ENCODE data around the gene VPS26B.

Gene VPS26B

DNA sequence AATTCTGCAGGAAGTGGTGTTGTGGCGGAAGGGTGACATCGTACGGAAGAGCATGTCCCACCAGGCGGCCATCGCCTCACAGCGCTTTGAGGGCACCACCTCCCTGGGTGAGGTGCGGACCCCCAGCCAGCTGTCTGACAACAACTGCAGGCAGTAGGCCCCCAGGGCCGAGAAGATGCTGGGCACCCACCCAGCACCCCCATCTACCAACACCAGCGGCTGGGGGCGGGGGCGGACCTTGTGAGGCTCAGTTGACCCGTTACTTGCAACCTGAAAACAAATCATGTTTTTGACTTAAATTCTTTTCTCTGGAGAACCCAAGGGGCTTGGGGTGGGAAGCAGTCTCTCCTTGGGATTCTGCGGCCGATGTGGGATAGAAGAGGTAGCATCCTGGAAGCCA lies 21.0 kb downstream of the VPS26B start:
- TF ChIP-seq EGR1 (IDR thresholded peaks at IDR 0.05) (no peak), TAF1 (IDR thresholded peaks at IDR 0.05; ENCODE audit: low read depth) (no peak), YY1 (IDR thresholded peaks at IDR 0.05; ENCODE audit: low read depth) (no peak), NFIC (IDR thresholded peaks at IDR 0.05) (no peak), ZBTB7A (IDR thresholded peaks at IDR 0.05; ENCODE audit: low read depth) (no peak), RAD21 (IDR thresholded peaks at IDR 0.05; ENCODE audit: low read depth) (no peak), CREB1 (IDR thresholded peaks at IDR 0.05; ENCODE audit: low read depth) (no peak), TCF12 (IDR thresholded peaks at IDR 0.05; ENCODE audit: low read depth) (no peak), CEBPB (IDR thresholded peaks at IDR 0.05) (no peak), EP300 (IDR thresholded peaks at IDR 0.05; ENCODE audit: borderline replicate concordance) (no peak), FOXM1 (IDR thresholded peaks at IDR 0.05; ENCODE audit: borderline replicate concordance, low read depth) (no peak), TEAD4 (IDR thresholded peaks at IDR 0.05) (no peak)
- TF ChIP-seq, protein P1, sequence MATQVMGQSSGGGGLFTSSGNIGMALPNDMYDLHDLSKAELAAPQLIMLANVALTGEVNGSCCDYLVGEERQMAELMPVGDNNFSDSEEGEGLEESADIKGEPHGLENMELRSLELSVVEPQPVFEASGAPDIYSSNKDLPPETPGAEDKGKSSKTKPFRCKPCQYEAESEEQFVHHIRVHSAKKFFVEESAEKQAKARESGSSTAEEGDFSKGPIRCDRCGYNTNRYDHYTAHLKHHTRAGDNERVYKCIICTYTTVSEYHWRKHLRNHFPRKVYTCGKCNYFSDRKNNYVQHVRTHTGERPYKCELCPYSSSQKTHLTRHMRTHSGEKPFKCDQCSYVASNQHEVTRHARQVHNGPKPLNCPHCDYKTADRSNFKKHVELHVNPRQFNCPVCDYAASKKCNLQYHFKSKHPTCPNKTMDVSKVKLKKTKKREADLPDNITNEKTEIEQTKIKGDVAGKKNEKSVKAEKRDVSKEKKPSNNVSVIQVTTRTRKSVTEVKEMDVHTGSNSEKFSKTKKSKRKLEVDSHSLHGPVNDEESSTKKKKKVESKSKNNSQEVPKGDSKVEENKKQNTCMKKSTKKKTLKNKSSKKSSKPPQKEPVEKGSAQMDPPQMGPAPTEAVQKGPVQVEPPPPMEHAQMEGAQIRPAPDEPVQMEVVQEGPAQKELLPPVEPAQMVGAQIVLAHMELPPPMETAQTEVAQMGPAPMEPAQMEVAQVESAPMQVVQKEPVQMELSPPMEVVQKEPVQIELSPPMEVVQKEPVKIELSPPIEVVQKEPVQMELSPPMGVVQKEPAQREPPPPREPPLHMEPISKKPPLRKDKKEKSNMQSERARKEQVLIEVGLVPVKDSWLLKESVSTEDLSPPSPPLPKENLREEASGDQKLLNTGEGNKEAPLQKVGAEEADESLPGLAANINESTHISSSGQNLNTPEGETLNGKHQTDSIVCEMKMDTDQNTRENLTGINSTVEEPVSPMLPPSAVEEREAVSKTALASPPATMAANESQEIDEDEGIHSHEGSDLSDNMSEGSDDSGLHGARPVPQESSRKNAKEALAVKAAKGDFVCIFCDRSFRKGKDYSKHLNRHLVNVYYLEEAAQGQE (IDR thresholded peaks at IDR 0.05; ENCODE audit: low read depth), result no peak
- TF ChIP-seq, protein P2, sequence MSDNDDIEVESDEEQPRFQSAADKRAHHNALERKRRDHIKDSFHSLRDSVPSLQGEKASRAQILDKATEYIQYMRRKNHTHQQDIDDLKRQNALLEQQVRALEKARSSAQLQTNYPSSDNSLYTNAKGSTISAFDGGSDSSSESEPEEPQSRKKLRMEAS (IDR thresholded peaks at IDR 0.05), result no peak
- TF ChIP-seq, protein P3, sequence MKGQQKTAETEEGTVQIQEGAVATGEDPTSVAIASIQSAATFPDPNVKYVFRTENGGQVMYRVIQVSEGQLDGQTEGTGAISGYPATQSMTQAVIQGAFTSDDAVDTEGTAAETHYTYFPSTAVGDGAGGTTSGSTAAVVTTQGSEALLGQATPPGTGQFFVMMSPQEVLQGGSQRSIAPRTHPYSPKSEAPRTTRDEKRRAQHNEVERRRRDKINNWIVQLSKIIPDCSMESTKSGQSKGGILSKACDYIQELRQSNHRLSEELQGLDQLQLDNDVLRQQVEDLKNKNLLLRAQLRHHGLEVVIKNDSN (IDR thresholded peaks at IDR 0.05), result no peak

DNA sequence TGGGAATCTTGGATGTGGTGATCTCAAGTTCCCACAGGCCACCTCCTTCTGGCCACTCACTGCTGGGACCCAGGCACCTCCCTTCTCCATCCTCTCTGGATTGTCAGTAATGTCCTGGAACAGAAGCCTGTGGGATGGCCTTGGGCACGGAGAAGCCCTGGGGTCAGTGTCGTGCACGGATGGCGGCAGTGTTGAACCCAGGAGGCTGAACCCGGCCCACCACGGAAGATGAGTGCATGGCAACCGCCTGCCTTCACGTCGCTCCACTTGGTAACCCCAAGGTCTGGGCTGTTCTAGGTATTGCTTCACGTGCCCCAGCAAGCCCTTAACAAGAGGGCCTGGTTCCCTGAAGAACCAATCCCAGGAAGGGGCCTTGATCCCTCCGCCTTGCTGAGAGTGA lies 21.6 kb downstream of the VPS26B start:
- TF ChIP-seq YY1 (IDR thresholded peaks at IDR 0.05; ENCODE audit: low read depth) (no peak), CEBPB (IDR thresholded peaks at IDR 0.05) (no peak), NFIC (IDR thresholded peaks at IDR 0.05) (no peak), FOXM1 (IDR thresholded peaks at IDR 0.05; ENCODE audit: borderline replicate concordance, low read depth) (no peak), CREB1 (IDR thresholded peaks at IDR 0.05; ENCODE audit: low read depth) (no peak), ZBTB7A (IDR thresholded peaks at IDR 0.05; ENCODE audit: low read depth) (no peak), TAF1 (IDR thresholded peaks at IDR 0.05; ENCODE audit: low read depth) (no peak), TEAD4 (IDR thresholded peaks at IDR 0.05) (no peak), TCF12 (IDR thresholded peaks at IDR 0.05; ENCODE audit: low read depth) (no peak), EGR1 (IDR thresholded peaks at IDR 0.05) (no peak)
- TF ChIP-seq, protein P2 (IDR thresholded peaks at IDR 0.05), result no peak
- TF ChIP-seq, protein P3 (IDR thresholded peaks at IDR 0.05), result no peak

DNA sequence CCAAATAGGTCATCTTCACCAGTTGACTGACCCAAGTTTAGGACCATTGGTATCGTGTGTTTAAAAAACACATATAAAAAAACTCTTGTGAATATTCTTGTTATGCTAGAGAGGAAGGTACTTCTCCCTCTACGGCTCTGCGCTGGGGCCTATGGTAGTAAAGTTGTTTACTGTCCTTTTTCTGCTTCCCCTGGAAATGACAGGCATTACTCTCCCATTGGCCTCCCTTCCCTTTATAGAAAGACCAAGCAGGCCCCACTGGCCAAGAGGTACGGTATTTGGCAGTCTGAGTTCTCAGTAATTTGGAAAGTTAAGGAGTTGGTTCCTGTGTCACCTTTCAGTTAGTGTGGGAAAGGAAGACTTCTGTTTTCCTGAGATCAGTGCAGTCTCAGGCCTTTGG lies 22.2 kb downstream of the VPS26B start:
- TF ChIP-seq, protein P1 (IDR thresholded peaks at IDR 0.05; ENCODE audit: low read depth), result no peak
- TF ChIP-seq NFIC (IDR thresholded peaks at IDR 0.05) (no peak), CEBPB (IDR thresholded peaks at IDR 0.05) (no peak), TEAD4 (IDR thresholded peaks at IDR 0.05) (no peak), ZBTB7A (IDR thresholded peaks at IDR 0.05; ENCODE audit: low read depth) (no peak), TCF12 (IDR thresholded peaks at IDR 0.05; ENCODE audit: low read depth) (no peak), CREB1 (IDR thresholded peaks at IDR 0.05; ENCODE audit: low read depth) (no peak), FOXM1 (IDR thresholded peaks at IDR 0.05; ENCODE audit: borderline replicate concordance, low read depth) (no peak)
- TF ChIP-seq, protein P3 (IDR thresholded peaks at IDR 0.05), result no peak

DNA sequence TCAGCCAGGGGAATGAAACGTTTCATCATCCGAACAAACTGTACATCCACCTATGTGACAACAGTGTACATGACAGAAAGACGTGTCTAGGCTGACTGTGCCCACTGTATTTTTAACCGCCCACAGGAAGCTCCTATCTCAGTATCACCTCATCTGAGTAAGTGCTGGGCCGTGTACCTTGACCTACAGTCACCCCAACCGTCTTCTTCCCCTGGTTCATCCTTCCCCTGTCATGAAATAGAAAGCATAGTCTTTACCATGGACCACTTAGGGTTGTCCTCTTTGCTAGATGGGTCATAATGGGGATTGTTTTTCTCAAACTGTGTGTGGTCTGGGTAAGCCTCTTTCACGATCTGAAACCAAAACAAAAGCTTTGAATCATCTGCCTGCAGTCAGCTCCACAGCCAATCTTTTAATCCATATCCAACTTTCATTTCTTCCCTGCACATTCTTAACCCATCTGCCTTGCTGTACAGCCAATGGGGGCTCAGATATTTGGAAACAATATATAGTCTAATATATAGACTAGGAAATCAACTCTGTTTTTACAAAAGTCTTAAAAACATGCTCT lies 24.5 kb downstream of the VPS26B start:
- TF ChIP-seq, protein P2 (IDR thresholded peaks at IDR 0.05), result no peak
- TF ChIP-seq NFIC (IDR thresholded peaks at IDR 0.05) (no peak), TEAD4 (IDR thresholded peaks at IDR 0.05) (no peak), ZBTB7A (IDR thresholded peaks at IDR 0.05; ENCODE audit: low read depth) (no peak)
- TF ChIP-seq, protein P1 (IDR thresholded peaks at IDR 0.05; ENCODE audit: low read depth), result no peak

All from Ishikawa (cell line).